ENCODE measurements around the gene GSK3A.

Gene GSK3A

DNA sequence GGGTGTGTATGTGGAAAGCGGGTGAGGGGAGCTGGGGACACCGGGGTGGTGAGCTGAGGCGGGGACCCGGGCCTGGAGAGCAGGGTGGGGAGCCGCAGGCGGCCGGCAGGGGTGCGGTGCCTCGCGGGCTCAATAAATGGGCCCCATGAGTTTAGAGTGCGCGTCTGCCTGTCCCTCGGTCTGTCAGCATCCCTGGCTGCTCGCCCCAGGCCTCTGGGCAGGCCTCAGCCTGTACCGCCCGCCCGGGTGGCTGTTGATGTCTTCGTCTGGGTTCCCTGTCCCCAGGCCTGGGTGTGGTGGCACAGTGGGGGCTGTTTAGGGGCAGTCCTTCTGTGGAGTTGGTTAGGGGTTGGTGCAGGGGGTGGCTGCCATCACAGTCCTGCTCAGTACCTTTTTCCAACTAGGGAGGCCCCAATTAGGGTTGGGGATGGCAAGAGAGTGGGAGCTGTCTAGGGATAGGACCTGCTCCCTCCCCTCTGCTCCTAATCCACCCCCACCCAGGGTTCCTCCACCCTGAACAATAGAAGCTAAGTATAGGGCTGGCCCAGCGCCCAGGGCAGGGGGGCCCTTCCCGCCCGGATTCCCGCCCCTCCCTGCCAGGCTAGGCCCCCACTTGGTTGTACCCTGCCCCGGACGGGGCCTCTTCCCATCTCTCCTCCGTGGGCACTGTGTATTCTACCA is 38.9 kb upstream of the GSK3A start:
- DNase-seq (ENCODE audit: low read depth): peak; percentile 58

DNA sequence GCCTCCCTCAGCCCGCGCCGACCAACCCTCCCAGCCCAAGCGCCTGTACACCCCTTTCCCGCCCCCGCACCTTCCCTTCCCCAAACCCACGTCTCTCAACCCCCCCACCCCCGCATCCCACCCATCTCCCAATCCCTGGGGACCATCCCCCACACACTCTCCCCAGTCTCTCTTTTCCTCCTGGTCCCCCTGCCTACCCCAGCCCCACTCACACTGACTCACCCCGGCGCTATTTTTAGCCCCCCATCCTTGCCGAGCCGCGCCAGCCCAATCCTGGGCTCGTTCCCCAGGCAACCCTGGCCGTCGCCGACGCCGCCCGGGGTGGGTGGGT is 38.4 kb upstream of the GSK3A start:
- peak; percentile 70 for DNase-seq (ENCODE audit: low read depth)

DNA sequence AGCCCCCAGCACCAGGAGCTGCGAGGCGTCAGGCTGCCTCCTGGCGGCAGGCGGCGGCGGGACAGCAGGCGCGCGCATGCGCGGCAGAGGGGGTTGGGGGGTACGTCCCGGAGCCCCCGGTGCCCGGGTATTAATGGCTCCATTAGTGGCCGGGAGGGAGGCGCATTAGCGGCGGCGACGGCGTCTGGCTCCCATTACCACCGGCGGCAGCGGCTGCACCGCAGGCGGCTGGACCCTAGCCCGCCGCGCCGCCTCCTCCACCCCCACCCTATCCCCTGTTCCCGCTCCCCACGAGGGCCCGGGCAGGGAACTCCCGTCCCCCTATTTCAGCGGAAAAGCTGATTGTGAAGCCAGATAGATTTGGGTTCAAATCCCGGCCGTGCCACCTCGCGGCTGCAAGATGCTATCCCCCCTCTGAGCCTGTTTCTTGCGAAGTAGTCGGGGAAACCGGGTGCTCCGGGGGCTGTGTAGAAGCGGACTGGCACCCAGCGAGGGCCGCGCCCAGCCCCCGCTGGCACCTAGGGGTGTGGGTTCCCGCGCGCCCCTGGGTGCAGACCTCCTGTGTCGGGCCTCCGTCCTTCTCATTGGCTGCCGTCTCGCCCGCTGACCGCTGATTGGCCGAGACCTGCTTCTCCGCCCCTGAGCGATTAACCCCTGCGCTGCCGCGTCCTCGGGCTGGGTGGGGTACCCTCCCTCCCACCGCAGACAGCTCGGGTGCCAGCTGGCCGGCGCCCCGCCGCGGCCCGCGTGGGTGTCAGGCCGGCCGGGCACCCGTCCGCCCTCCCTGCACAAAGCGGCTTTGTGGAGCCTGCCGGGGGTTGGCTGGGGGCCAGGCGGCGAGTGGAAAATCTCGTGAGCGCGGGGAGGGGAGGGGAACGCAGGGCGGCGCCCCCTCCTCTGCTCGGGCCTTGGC is 37.8 kb upstream of the GSK3A start:
- peak; percentile 90 for DNase-seq (ENCODE audit: low read depth)

DNA sequence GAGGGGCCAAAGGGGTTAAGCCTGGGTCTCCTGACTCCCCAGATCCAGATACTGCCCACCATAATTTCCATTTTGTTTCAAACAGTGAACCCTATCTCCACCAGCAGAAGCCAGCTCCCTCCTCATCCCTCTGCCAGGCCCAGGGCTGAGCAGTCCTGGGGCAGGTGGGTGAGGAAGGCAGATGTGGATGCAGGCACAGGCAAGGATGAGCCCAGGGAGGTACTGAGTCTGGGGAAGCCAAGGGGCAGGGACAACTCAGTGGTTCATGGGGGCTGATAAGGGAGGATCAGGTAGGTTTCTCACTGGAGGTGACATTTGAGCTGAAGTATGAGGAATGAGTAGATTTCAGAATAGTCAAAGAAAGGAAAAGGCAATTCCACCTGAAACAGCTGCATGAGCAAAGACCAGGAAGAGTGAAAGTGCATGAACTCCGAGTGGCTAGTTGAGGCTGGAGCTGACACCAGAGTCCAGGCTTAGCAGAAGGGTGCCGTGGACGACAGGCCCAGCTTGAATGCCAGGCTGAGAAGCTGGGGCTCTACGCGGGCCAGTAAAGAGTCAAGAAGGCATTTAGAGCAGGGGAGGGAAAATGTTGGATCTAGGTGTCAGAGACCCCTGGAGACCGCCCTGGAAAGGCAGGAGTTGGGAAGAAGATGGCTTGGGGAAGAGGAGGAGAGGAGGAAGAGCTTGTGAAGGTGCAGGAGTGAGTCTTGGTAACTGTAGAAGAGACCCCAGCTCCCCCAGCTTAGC is 36.9 kb upstream of the GSK3A start:
- DNase-seq (ENCODE audit: low read depth): no peak

DNA sequence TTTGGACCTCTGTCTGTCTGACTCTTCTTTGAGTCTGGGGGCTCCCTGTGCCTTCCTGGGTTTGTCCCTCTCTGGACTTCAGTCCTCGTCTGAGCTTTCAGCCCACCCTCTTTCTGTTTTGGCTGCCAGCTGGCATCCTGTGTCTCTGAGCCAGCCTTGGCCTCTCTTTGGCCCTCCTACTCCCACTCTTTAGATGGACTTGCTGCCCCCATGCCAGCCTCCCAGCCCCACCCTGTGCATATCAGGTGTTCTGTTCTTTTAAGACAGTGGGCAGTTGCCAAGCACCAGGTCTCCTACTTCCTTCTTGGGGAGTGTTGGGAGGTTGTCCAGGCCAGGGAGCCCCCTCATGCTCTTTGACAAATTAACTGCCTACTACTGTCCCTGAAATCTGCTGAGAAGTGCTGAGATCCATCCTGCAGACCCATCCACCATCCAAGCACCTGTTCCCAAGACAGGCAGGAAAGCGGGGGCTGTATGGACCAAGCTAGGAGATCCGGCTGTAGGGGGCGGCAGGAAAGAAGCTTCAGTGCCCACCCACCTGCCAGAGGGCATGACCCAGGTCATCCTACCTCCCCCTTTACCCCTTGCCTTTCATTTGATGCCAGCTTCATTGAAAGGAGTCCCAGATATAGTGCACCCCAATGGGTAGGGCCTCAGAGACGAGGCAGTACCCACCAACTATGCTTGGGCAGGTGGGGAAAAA is 36.2 kb upstream of the GSK3A start:
- DNase-seq (ENCODE audit: low read depth): no peak

DNA sequence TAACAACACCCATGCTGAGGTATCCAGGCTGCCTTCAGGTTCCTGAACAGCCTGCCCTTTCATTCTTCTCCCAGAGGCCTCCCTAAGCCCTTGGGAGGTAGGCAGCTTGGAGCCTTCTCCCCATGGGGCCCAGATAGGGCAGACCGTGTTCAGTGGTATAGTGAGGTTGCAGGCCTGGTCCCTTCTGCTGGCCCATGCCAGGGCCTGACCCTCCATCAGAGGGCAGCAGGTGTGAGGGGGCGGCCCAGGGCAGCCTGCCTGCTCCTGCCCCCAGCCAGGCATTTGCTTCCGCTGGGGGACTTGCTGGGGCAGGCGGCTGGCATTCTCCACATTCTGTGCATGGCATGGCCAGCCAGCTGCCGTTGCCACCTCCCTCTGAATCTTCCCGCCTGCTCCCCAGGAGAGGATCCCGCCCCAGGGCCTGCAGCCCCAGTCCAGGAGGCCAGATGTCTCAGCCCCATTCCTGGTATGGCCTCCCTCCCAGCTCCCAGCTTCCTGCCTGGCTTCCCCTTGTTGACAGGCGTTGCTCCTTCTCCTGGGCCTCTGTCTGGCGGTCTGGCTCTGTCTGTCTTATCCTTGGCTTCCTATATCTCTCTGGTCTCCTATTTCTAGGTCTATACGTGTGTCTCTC is 35.5 kb upstream of the GSK3A start:
- peak; percentile 86 for DNase-seq (ENCODE audit: low read depth)

DNA sequence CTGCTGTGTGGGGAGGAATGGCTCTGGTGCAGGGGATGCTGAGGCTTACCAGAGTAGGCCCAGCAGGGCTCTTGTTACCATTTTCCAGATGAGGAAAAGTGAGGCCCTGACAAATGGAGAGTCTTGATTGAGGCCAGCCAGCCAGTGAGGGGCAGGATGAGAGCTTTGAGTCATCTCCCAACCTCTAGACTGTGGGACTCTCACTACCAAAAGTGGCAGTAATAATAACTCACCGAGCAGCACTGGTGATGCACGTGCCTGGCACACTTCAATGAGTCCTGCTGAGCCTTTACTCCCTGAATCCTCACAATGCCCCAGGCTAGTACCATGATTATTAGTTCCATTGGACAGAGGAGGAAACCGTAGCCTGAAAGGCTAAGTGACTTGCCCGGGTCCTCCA is 34.4 kb upstream of the GSK3A start:
- DNase-seq (ENCODE audit: low read depth): peak; percentile 79

DNA sequence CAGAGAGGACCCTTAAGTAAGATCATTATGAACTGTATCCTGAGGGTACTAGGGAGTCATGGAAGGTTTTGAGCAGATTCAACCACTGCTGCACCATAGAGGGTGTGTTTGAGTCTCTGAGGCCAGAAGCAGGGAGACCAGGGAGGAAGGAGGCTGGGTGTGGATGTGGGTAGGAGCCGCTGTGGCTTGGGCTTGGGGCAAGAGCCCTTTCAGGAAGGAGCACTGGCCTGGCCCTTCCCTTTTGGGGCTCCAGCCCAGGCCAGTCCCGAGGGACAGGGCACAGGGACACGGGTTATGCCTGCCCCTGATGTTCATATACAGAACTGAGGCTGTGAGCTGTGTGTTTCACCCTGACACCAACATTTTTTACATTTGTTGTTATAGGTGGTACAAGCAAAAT is 33.9 kb upstream of the GSK3A start:
- DNase-seq (ENCODE audit: low read depth): no peak

DNA sequence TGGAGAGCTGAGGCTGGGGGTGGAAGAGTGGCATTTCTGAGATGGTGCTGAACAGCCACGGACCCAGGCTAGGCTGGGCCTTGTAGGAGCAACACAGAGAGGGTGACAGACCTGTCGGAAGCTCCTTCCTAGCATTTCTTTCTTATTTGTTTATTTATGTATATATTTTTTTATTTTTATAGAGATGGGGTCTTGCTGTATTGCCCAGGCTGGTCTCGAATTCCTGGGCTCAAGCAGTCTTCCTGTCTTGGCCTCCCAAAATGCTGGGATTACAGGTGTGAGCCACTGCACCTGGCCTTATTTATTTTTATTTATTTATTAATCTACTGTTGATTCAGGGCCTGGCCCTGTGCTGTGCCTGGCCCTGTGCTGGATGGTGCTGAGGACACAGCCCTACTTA is 33.1 kb upstream of the GSK3A start:
- DNase-seq (ENCODE audit: low read depth): no peak

DNA sequence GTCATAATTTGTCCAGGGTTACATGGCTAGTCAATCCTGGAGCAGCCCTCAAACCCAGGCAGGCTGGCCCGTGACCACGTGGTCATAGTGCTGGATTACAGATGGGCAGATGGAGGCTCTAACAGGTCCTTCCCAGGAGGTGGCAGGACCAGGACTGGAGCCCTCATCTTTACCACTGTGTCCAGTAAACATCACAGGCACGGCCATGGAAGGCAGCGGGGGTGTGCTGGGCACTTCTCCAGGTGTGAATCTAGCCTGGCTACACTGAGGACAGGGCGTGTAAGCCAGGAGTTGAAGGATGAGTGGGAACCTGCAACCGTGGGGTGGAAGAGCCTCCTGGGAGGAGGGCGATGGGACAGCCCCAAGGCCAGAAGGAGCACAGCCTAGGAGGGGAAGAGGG is 32.7 kb upstream of the GSK3A start:
- no peak for DNase-seq (ENCODE audit: low read depth)

DNA sequence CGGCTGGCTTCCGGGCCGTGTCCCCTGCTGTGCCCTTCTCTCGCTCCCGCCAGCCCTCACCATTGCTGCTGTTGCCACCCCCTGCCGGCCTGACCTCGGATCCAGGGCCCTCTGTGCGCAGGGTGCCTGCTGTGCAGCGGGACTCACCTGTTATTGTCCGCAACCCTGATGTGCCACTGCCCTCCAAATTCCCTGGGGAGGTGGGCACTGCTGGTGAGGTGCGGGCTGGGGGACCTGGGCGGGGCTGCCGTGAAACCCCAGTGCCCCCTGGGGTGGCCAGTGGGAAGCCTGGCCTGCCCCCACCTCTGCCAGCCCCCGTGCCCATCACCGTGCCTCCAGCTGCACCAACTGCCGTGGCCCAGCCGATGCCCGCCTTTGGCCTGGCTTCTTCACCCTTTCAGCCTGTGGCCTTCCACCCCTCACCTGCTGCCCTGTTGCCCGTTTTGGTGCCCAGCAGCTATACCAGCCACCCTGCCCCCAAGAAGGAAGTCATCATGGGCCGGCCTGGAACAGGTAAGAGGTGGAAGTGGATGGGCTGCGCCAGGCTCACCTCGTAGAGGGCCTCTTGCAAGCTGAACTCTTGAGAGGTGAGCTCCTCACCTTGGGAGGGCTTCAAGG is 31.8 kb upstream of the GSK3A start:
- DNase-seq (ENCODE audit: low read depth): no peak

DNA sequence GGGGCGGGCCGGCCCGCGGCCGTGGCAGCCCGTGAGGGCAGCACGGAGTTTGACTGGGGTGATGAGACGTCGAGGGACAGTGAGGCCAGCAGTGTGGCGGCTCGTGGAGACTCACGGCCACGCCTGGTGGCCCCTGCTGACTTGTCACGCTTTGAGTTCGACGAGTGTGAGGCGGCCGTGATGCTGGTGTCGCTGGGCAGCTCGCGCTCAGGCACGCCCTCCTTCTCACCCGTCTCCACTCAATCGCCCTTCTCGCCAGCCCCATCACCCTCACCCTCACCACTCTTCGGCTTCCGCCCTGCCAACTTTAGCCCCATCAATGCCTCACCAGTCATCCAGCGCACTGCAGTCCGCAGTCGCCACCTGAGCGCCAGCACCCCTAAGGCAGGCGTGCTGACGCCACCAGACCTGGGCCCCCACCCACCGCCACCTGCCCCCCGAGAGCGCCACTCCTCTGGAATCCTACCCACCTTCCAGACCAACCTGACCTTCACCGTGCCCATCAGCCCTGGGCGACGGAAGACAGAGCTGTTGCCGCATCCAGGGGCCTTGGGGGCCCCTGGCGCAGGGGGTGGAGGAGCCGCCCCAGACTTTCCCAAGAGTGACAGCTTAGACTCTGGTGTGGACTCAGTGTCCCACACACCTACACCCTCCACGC is 31.1 kb upstream of the GSK3A start:
- no peak for DNase-seq (ENCODE audit: low read depth)

DNA sequence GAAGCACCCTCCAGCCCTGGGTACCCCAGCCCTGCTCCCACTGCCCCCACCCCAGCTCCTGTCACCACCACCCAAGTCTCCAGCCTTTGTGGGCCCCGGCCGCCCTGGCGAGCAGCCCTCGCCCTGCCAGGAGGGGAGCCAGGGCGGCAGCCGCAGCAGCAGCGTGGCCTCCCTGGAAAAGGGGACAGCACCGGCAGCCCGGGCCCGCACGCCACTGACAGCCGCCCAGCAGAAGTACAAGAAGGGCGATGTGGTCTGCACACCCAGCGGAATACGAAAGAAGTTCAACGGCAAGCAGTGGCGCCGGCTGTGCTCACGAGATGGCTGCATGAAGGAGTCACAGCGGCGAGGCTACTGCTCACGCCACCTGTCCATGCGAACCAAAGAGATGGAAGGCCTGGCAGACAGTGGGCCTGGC is 30.6 kb upstream of the GSK3A start:
- no peak for DNase-seq (ENCODE audit: low read depth)

DNA sequence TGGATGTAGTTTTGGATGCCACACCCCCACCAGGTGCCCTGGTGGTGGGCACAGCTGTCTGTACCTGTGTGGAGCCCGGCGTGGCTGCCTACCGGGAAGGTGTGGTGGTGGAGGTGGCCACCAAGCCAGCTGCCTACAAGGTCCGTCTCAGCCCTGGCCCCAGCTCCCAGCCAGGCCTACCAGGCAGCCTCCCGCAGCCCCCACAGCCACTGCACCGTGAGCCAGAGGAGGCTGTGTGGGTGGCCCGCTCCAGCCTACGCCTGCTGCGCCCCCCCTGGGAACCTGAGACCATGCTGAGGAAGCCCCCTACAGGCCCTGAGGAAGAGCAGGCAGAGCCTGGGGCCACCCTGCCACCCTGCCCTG is 30.1 kb upstream of the GSK3A start:
- no peak for DNase-seq (ENCODE audit: low read depth)

DNA sequence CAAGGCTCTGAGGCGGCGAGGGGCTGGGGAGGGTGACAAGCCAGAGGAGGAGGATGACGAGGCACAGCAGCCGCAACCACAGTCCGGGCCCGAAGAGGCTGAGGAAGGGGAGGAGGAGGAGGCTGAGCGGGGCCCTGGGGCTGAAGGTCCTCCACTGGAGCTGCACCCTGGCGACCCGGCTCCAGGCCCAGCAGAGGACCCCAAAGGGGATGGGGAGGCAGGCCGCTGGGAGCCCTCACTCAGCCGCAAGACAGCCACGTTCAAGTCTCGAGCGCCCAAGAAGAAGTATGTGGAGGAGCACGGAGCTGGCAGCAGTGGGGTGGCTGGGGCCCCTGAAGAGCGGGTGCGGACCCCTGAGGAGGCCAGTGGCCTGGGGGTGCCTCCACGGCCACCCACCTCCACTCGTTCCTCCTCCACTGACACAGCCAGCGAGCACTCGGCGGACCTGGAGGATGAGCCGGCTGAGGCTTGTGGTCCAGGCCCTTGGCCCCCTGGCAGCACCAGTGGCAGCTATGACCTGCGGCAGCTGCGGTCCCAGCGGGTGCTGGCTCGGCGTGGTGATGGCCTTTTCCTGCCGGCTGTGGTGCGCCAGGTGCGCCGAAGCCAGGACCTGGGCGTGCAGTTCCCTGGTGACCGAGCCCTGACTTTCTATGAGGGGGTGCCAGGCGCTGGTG is 29.6 kb upstream of the GSK3A start:
- DNase-seq (ENCODE audit: low read depth): no peak

DNA sequence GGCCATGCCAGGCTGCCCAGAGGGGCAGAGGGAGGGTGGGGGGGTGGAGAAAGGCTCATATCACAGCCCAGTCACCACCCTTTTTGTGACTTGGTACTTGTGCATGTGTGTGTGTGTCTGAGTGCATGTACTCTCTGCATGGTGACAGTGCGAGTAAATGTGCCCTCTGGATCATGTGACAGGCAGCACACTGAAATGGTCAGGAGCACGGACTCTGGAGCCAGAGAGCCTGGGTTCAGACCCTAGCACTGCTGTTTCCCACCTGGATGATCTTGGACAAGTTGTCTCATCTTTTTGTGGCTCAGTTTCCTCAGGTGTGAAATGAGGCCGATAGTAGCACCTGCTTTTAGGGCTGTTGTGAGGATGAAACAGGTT is 28.6 kb upstream of the GSK3A start:
- peak; percentile 27 for DNase-seq (ENCODE audit: low read depth)

DNA sequence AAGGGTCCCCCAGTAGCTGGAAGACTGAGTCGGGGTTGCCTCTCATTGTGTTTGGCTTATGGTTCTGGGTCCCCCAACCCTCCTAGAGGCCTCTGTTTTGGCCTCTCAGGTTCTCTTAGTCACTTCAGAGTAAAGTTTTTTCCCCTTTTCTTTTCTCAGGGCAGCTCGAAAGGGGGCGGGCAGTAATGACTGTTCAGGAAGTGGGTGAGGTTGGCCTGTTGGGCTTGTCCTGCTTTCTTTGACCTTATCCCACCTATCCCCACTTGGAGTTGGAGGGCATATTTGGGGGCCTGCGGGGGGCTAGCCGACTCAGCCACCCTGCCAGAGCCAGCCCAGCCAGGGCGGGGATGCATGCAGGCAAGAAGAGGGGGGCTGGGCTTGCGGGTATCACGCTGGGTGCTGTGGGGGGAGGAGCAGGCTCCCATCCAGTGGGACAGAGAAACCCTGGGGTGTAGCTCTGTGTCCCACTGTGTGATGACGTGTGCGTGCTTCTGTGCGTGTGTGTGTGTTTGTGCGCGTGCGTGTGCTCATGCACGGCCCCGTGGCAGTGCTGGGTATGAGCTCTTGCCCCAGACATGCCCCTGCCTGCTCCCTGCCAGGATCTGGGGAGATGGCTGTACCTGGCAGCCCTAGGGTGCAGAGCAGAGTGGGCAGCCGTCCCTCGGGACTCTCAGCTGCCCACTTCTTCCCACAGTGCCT is 28.1 kb upstream of the GSK3A start:
- DNase-seq (ENCODE audit: low read depth): peak; percentile 89

DNA sequence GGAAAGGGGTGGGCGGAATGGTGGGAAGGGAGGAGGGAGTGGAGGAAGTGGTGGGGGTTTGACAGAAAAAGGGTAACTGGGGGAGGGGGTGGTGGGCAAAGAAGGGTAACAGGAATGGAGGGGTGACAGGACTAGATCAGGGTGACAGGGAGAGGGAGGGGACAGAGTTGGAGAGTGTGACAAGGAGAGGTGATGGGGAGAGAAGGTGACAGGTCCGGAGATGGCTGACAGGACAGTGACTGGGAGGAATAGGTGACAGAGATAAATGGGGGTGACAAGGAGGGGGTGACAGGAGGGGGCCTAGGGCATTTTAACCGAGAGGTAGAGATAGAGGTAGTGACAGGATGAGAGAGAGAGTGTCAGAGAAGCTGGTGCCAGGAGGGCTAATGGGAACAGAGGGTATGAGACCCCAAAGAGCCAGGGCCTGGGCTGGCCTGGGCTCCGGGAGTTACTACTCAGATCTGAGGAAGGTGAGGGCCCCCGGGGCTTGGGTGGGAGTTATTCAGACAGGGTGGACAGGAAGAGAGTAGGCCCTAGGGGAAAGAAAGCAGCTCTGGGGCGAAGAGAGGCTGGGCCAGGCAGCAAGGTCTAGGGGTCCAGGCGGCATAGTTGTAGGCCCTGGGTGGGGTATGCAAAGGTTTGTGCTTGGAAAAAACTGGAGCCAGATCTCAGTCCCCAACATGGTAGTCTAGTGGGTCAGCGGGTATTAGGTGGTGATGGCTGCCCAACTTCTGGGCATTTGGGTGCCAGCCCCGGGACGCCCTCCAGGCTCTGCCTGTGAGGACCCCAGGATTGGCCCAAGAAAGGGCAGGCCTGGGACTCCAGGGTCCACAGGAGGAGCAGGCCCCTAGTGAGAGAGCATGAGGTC is 27.3 kb upstream of the GSK3A start:
- peak; percentile 26 for DNase-seq (ENCODE audit: low read depth)

Measured in EH (cell line).